Measurements from ENCODE around the gene FADS2. TPM values are rescaled to one million over a fixed set of nuclear protein-coding genes. Genes with fewer than 3 reads are reported as not detected.

FADS2 gene
- total and polyA plus RNA-seq, 2 of the 13 experiments (the other 11 are each of a cell fraction or from before 2014, with no cell fraction given) = 90.1 to 124 TPM

- no TSS peak for BruUV-seq (replicated peaks)
- TF ChIP-seq NFYC (CRISPR knock-in tag; IDR thresholded peaks at IDR 0.05) (no peak), ZEB1 (IDR thresholded peaks at IDR 0.05; ENCODE audit: insufficient replicate concordance, low read depth) (no peak), ZNF841 (CRISPR knock-in tag; IDR thresholded peaks at IDR 0.05; ENCODE audit: borderline replicate concordance) (no peak), NCOA5 (CRISPR knock-in tag; IDR thresholded peaks at IDR 0.05) (no peak), ZNF646 (CRISPR knock-in tag; IDR thresholded peaks at IDR 0.05) (no peak), XRCC5 (optimal IDR thresholded peaks at IDR 0.05; ENCODE audit: low read length) (no peak), SPEN (CRISPR knock-in tag; IDR thresholded peaks at IDR 0.05; ENCODE audit: low read depth) (no peak), HMGXB3 (CRISPR knock-in tag; IDR thresholded peaks at IDR 0.05; ENCODE audit: borderline replicate concordance) (no peak), USF2 (IDR thresholded peaks at IDR 0.05; ENCODE audit: low read depth, low read length) (no peak), USF2 (CRISPR knock-in tag; IDR thresholded peaks at IDR 0.05; ENCODE audit: borderline replicate concordance) (no peak), ZMAT3 (CRISPR knock-in tag; conservative IDR thresholded peaks at IDR 0.05) (no peak)
These were observed 24.0 kb upstream of the FADS2 start for GRCh38 chr11:61803889-61804647.

More at GRCh38 chr11:61803889-61804647, 24.0 kb upstream of the FADS2 start:
- POLR2A ChIA-PET = interaction anchor here (2.3 kb wide), 1 partner anchor 11 kb away, joined by 7 read pairs; no protein-coding TSS in a partner anchor
- H3K4me2 ChIP-seq (ENCODE audit: low read depth, low read length) = no peak overlapping the region
- intact Hi-C loops (cut with micrococcal nuclease; ENCODE audit: unreplicated experiment) = no loop called here
- 96% methylated on average over 3 of the region's 3 CpGs for WGBS (ENCODE audit: low lambda C conversion rate)
- DNase-seq (ENCODE audit: low spot score) (no peak), ATAC-seq (no peak), FAIRE-seq (no peak)
- no peak overlapping the region for H2AFZ ChIP-seq (ENCODE audit: low read length)
- H3K79me2 ChIP-seq (ENCODE audit: insufficient read depth, low read length) = no peaks in the 10 kb centered on the region
- no peaks in the 10 kb centered on the region for H4K20me1 ChIP-seq (ENCODE audit: insufficient read depth, low read length)
- in situ Hi-C loops (cut with HindIII; ENCODE audit: extremely low pct_ligation_motif_present, low pct_unique_long_range_greater_than_20kb) = no loop called here
- CTCF ChIA-PET (ENCODE audit: low intra/inter-chr PET ratio, low total read pairs) = no interaction called here
- H3K27me3 ChIP-seq (ENCODE audit: control insufficient read depth in 1 of 2, insufficient read depth in 2 of 2, low read length in 2 of 2) = no peaks in the 10 kb centered on the region; a peak in 1 of 5 replicates
- H3K9me3 ChIP-seq (ENCODE audit: low read length) = no peaks in the 10 kb centered on the region
- H3K27ac ChIP-seq (ENCODE audit: extremely low read length, insufficient read depth, low read length) = no peak overlapping the region
- no peak overlapping the region for H3K9ac ChIP-seq (ENCODE audit: insufficient read depth, low read depth, low read length)
- H3K36me3 ChIP-seq (replicated peaks in 1 of 2; ENCODE audit: control insufficient read depth in 1 of 2, insufficient read depth in 2 of 2, low read length in 2 of 2) = peaks cover 24 to 71% of the 10 kb centered on the region in 2 experiments
- H3K4me3 ChIP-seq (replicated peaks in 1 of 3; ENCODE audit: insufficient read depth in 1 of 3, low read depth in 2 of 3, low read length in 3 of 3) = no peak overlapping the region
- H3K4me1 ChIP-seq (ENCODE audit: insufficient read depth, low read length) = peaks cover 6% of the 10 kb centered on the region; the same call in 1 of the 2 replicates

Measured in HepG2 (cell line).